Stimulated activated CD4-positive, alpha-beta T cell treated with anti-CD3 and anti-CD28 coated beads, Interleukin-4, amount 100 ng/mL, for 1 hour (primary cell): Measurements from ENCODE around the gene GLT1D1.
"Not testable (repeated sequence)": the region's sequence is repeated elsewhere in the genome, so short reads cannot be mapped to it uniquely, and the experiment has no call there.

Experiments
- DNase-seq: peaks from one replicate; pipeline ENCODE4 v3.0.0-alpha.2; 2020

Gene GLT1D1

GRCh38 chr12:128852885-128853599, at the start of gene GLT1D1:
TSS of gene GLT1D1 (plus strand) at chr12:128853478. CDS start at chr12:128853582, 104 bp downstream.
- DNase-seq = no peak

GRCh38 chr12:128803788-128804187, 49.5 kb upstream of the GLT1D1 start:
- DNase-seq = no peak

- DNase-seq = no peak
These were observed 48.5 kb upstream of the GLT1D1 start for GRCh38 chr12:128804762-128805161.

GRCh38 chr12:128805406-128805805, 47.9 kb upstream of the GLT1D1 start:
- DNase-seq = not testable (repeated sequence)

- DNase-seq = no peak
These were observed 46.7 kb upstream of the GLT1D1 start for GRCh38 chr12:128806573-128806972.

GRCh38 chr12:128807161-128807724, 46.0 kb upstream of the GLT1D1 start:
- DNase-seq = no peak

- no peak for DNase-seq
These were observed 44.6 kb upstream of the GLT1D1 start for GRCh38 chr12:128808651-128809050.

GRCh38 chr12:128810182-128811127, 42.8 kb upstream of the GLT1D1 start:
- DNase-seq = no peak

GRCh38 chr12:128811806-128812205, 41.5 kb upstream of the GLT1D1 start:
- no peak for DNase-seq

- DNase-seq = no peak
These were observed 39.9 kb upstream of the GLT1D1 start for GRCh38 chr12:128813392-128813791.

- DNase-seq = no peak
These were observed 39.4 kb upstream of the GLT1D1 start for GRCh38 chr12:128813883-128814282.

- no peak for DNase-seq
These were observed 38.6 kb upstream of the GLT1D1 start for GRCh38 chr12:128814411-128815261.

- no peak for DNase-seq
These were observed 37.3 kb upstream of the GLT1D1 start for GRCh38 chr12:128815779-128816642.

- no peak for DNase-seq
These were observed 36.7 kb upstream of the GLT1D1 start for GRCh38 chr12:128816643-128816920.

GRCh38 chr12:128817111-128818015, 35.9 kb upstream of the GLT1D1 start:
- DNase-seq = no peak

- no peak for DNase-seq
These were observed 34.9 kb upstream of the GLT1D1 start for GRCh38 chr12:128818065-128819022.

GRCh38 chr12:128819293-128820144, 33.8 kb upstream of the GLT1D1 start:
- DNase-seq = no peak

- no peak for DNase-seq
These were observed 33.0 kb upstream of the GLT1D1 start for GRCh38 chr12:128820253-128820652.
